ENCODE data around the gene PDZD2.

Gene PDZD2

DNA sequence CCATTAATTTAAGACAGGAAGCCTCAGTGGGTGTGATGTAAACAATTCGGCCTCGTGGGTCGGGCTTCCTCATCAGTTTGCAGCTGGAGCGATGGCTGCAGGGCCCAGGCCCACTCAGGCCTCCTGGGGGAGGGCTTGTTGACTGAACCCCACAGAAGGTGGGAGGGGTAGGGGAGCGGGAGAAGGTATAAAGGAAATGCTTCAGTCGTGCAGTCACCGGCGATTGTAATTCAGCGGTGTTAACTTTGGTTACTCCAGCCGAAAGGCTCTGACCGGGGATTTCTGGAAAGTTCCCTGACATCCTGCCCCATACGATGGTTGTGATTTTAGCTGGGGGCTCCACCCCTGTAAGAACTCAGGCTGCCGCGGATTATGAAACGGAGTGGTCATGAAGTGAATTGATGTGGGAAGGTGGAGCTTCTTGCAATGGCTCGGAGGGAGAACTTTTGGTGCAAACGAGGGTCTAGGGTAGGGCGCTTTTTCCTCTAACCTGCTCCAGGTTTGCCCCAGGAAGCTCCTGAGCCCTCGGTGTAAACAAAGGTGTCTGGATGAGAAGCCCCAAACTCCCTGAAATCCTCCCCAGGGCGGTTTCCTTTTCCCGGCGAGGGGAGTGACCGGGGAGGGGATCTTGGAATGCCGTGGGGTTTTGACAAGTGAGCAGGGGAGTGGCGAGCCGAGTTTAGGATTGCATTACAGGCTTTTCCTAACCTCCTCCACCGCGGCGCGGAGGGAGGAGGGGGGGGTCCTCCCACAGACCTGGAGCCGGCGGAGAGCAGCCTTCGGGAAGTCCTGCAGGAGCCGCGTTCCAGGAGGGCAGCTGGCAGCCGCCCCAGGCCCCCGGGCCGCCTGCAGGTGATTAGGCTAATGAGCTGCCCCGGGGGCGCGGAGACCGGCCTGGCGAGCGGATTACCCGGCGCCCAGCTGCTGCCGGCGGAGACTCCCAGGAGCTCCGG, 215.5 kb downstream of the PDZD2 start:
- H3K79me2 ChIP-seq (ENCODE audit: control insufficient read depth, low read length): no peaks in the 10 kb centered on the region
- peaks cover 8% of the 10 kb centered on the region for H3K9me3 ChIP-seq (ENCODE audit: control insufficient read depth, insufficient read depth, low read length)
- H3K9me2 ChIP-seq (replicated peaks; ENCODE audit: control insufficient read depth, low read length): no peaks in the 10 kb centered on the region
- H3K27me3 ChIP-seq (ENCODE audit: control insufficient read depth, low read length): peaks cover 29% of the 10 kb centered on the region
- no peak overlapping the region for H3K4me3 ChIP-seq (ENCODE audit: low read length)
- H3K4me2 ChIP-seq (ENCODE audit: low read length): no peak overlapping the region
- H3K36me3 ChIP-seq (ENCODE audit: control insufficient read depth, low read length): no peaks in the 10 kb centered on the region
- no peak overlapping the region for H3K27ac ChIP-seq (ENCODE audit: low read depth, low read length)
- H3K4me1 ChIP-seq (ENCODE audit: control insufficient read depth, low read length): no peaks in the 10 kb centered on the region
- no peak for TF ChIP-seq EZH2phosphoT487 (IDR thresholded peaks at IDR 0.05; ENCODE audit: borderline replicate concordance, low read length)
- TF ChIP-seq, protein P1, sequence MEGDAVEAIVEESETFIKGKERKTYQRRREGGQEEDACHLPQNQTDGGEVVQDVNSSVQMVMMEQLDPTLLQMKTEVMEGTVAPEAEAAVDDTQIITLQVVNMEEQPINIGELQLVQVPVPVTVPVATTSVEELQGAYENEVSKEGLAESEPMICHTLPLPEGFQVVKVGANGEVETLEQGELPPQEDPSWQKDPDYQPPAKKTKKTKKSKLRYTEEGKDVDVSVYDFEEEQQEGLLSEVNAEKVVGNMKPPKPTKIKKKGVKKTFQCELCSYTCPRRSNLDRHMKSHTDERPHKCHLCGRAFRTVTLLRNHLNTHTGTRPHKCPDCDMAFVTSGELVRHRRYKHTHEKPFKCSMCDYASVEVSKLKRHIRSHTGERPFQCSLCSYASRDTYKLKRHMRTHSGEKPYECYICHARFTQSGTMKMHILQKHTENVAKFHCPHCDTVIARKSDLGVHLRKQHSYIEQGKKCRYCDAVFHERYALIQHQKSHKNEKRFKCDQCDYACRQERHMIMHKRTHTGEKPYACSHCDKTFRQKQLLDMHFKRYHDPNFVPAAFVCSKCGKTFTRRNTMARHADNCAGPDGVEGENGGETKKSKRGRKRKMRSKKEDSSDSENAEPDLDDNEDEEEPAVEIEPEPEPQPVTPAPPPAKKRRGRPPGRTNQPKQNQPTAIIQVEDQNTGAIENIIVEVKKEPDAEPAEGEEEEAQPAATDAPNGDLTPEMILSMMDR (IDR thresholded peaks at IDR 0.05; ENCODE audit: low read depth, low read length, poor library complexity, severe bottlenecking): no peak
- no peaks in the 10 kb centered on the region for H4K20me1 ChIP-seq (ENCODE audit: control insufficient read depth, insufficient read depth, low read depth, low read length)
- H3F3A ChIP-seq (ENCODE audit: control insufficient read depth, insufficient read depth): no peaks in the 10 kb centered on the region

DNA sequence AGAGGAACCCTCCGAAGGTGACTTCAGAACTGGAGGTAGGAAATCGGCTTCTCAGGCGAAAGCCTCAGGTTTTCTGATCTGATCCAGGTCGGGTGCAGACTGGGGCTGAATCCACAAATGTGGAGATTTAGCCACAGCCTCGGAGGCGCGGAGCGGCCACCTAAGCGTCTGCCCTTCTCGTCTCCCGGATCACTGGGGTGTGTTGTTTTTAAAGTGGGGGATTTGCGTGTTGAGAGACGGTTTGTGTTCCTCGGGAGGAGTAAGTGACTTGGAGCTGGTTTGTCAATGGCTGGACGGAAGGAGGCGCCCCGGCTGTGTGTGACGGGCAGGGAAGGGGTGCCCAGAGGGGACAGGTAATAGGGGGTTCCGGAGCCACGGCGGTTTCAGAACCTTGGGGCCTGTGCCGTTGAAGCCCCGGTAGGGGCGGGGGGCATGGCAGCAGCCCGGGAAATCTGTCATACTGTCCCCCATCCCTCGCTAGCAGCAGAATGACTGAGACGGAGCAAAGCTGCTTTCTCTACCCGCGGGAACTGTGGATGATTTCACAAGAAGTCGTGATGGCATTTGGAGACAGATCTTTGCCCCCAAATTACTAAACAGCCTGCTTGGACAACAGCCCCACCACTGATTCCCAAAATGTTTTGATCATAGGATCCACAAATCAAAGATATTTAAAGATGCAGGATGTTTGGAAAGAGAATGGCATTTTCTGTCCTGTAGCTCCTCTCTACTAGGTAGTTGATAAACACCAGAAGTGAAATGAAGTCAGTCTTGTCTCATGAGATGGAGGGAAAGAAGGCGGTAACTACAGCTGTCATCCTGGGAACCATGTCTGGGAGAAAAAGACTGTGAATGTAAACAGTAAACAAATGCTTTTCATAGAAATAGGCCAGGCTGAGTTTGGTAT, 216.5 kb downstream of the PDZD2 start:
- no peak overlapping the region for H3K4me2 ChIP-seq (ENCODE audit: low read length)
- H3K27me3 ChIP-seq (ENCODE audit: control insufficient read depth, low read length): peaks cover 29% of the 10 kb centered on the region
- H3K4me1 ChIP-seq (ENCODE audit: control insufficient read depth, low read length): no peaks in the 10 kb centered on the region
- H4K20me1 ChIP-seq (ENCODE audit: control insufficient read depth, insufficient read depth, low read depth, low read length): no peaks in the 10 kb centered on the region
- no peaks in the 10 kb centered on the region for H3K79me2 ChIP-seq (ENCODE audit: control insufficient read depth, low read length)
- H3K9me3 ChIP-seq (ENCODE audit: control insufficient read depth, insufficient read depth, low read length): peaks cover 8% of the 10 kb centered on the region
- no peaks in the 10 kb centered on the region for H3K36me3 ChIP-seq (ENCODE audit: control insufficient read depth, low read length)
- TF ChIP-seq, protein P1 (IDR thresholded peaks at IDR 0.05; ENCODE audit: low read depth, low read length, poor library complexity, severe bottlenecking): no peak
- no peak for TF ChIP-seq EZH2phosphoT487 (IDR thresholded peaks at IDR 0.05; ENCODE audit: borderline replicate concordance, low read length)
- H3K4me3 ChIP-seq (ENCODE audit: low read length): no peak overlapping the region
- no peak overlapping the region for H3K27ac ChIP-seq (ENCODE audit: low read depth, low read length)
- no peaks in the 10 kb centered on the region for H3F3A ChIP-seq (ENCODE audit: control insufficient read depth, insufficient read depth)
- no peaks in the 10 kb centered on the region for H3K9me2 ChIP-seq (replicated peaks; ENCODE audit: control insufficient read depth, low read length)

DNA sequence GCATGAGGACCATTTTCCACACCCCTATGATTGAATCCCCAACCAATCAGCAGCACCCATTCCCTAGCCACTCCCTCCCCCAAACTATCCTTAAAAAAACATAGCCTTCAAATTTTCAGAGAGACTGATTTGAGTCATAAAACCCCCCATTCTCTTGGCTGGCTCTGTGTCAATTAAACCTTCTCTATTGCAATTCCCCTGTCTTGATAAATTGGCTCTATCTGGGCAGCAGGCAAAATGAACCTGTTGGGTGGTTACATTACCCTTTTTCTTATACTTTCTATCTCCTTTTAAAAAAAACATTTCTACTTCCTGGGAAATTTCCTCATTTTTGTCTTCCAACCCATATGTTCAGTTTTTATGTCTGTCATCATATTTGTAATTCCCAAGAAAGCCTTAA, 220.2 kb downstream of the PDZD2 start:
- Histone ChIP-seq H3K36me3 (ENCODE audit: control insufficient read depth, low read length) (no peaks in the 10 kb centered on the region), H3K27me3 (ENCODE audit: control insufficient read depth, low read length) (peaks cover 20% of the 10 kb centered on the region), H3K4me2 (ENCODE audit: low read length) (no peak overlapping the region), H3F3A (ENCODE audit: control insufficient read depth, insufficient read depth) (no peaks in the 10 kb centered on the region), H3K9me3 (ENCODE audit: control insufficient read depth, insufficient read depth, low read length) (peaks cover 8% of the 10 kb centered on the region), H3K4me1 (ENCODE audit: control insufficient read depth, low read length) (no peaks in the 10 kb centered on the region), H4K20me1 (ENCODE audit: control insufficient read depth, insufficient read depth, low read depth, low read length) (no peaks in the 10 kb centered on the region), H3K79me2 (ENCODE audit: control insufficient read depth, low read length) (no peaks in the 10 kb centered on the region), H3K9me2 (replicated peaks; ENCODE audit: control insufficient read depth, low read length) (no peaks in the 10 kb centered on the region), H3K27ac (ENCODE audit: low read depth, low read length) (no peak overlapping the region), H3K4me3 (ENCODE audit: low read length) (no peak overlapping the region)
- TF ChIP-seq, protein P1 (IDR thresholded peaks at IDR 0.05; ENCODE audit: low read depth, low read length, poor library complexity, severe bottlenecking): no peak
- TF ChIP-seq EZH2phosphoT487 (IDR thresholded peaks at IDR 0.05; ENCODE audit: borderline replicate concordance, low read length): no peak

All from DOHH2 (cell line).